WERI-Rb-1 (cell line): Measurements from ENCODE around the gene NF1.
"Not testable (repeated sequence)": the region's sequence is repeated elsewhere in the genome, so short reads cannot be mapped to it uniquely, and the experiment has no call there.

Experiments
- DNase-seq: peaks from one replicate; pipeline ENCODE4 v3.0.0-alpha.2; 2020
- H3K27ac ChIP-seq: fragments of 250-450 bp; sonication (Bioruptor Pico); 2 replicates; pipeline ENCODE4 v1.5.1; 2020; ENCODE audit warnings: mild to moderate bottlenecking, moderate library complexity
- H3K27me3 ChIP-seq: fragments of 250-450 bp; sonication (Bioruptor Pico); 2 replicates; pipeline ENCODE4 v1.5.1; 2021; ENCODE audit warnings: mild to moderate bottlenecking, low read depth, moderate library complexity; ENCODE audit not compliant: insufficient read depth, severe bottlenecking
- H3K36me3 ChIP-seq: fragments of 250-450 bp; sonication (Bioruptor Pico); 2 replicates; pipeline ENCODE4 v1.5.1; 2020; ENCODE audit warnings: mild to moderate bottlenecking, moderate library complexity
- H3K4me3 ChIP-seq: 2 replicates; pipeline ENCODE4 v1.5.1; 2011; ENCODE audit warnings: low read depth, mild to moderate bottlenecking, control low read depth, low read length
- H3K9me3 ChIP-seq: fragments of 250-450 bp; sonication (Bioruptor Pico); 2 replicates; pipeline ENCODE4 v1.5.1; 2021; ENCODE audit warnings: mild to moderate bottlenecking, moderate library complexity; ENCODE audit not compliant: severe bottlenecking
- TF ChIP-seq, protein P1 (sequence below): IDR thresholded peaks from 2 replicates; pipeline ENCODE4 v1.5.1; 2011; ENCODE audit warnings: low read depth, mild to moderate bottlenecking, control low read depth, inconsistent platforms, low read length

The NF1 gene

DNA sequence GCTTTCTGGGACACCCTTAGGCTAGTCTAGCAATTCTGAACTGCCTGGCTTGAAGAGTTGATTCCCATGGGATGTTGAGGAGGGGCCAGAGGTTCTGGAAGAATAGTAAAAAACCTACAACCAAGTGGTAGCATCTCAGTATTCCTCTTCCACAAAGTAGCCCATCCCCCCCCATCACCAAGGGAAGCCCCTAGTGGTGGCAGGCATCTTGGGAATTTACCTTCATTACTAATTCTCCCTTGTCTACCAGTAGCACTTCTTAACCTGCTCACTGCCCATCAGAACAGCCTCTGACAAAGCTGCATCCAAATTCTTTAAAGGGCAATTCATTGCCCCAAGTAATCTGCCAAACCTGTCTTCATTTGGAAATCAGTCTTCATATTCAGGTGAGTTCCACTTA, 283.9 kb downstream of the NF1 start:
- no peak overlapping the region for H3K27ac ChIP-seq
- H3K27me3 ChIP-seq = no peaks in the 10 kb centered on the region
- no peak for DNase-seq
- H3K36me3 ChIP-seq = peaks cover 13% of the 10 kb centered on the region
- no peaks in the 10 kb centered on the region for H3K9me3 ChIP-seq
- no peak overlapping the region for H3K4me3 ChIP-seq
- TF ChIP-seq, protein P1, sequence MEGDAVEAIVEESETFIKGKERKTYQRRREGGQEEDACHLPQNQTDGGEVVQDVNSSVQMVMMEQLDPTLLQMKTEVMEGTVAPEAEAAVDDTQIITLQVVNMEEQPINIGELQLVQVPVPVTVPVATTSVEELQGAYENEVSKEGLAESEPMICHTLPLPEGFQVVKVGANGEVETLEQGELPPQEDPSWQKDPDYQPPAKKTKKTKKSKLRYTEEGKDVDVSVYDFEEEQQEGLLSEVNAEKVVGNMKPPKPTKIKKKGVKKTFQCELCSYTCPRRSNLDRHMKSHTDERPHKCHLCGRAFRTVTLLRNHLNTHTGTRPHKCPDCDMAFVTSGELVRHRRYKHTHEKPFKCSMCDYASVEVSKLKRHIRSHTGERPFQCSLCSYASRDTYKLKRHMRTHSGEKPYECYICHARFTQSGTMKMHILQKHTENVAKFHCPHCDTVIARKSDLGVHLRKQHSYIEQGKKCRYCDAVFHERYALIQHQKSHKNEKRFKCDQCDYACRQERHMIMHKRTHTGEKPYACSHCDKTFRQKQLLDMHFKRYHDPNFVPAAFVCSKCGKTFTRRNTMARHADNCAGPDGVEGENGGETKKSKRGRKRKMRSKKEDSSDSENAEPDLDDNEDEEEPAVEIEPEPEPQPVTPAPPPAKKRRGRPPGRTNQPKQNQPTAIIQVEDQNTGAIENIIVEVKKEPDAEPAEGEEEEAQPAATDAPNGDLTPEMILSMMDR = peak; percentile 37

DNA sequence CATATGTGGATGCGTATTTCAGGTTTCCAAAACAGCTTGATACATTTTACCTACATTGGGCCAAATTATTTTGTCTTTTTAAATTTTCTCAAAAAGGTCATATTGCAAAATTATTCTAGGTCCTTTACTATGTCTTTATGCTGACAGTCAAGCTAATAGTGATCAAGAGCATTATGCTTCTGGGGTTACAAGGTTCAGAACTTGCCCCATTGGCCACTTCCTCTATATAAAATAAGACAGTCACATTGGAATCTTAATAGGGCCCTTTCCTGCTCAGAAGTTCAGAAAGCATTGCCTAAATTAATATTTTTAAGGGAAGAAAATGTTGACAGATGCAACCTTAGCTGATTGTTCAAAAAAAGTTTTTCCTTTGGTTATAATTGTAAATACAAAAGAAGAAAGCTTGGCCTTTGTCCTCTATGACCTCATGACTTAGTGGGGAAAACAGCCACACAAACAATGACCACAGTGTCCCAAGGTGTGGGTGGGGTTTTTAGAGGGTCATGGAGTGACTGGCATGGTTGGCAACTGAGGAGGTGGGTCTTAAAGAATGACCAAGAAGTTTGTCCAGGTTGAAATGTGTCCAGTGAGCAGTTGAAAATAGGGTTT, 284.9 kb downstream of the NF1 start:
- no peak for DNase-seq
- TF ChIP-seq, protein P1 = no peak
- H3K36me3 ChIP-seq = peaks cover 6% of the 10 kb centered on the region
- no peaks in the 10 kb centered on the region for H3K27me3 ChIP-seq
- no peaks in the 10 kb centered on the region for H3K9me3 ChIP-seq
- H3K27ac ChIP-seq = no peak overlapping the region
- H3K4me3 ChIP-seq = no peak overlapping the region

DNA sequence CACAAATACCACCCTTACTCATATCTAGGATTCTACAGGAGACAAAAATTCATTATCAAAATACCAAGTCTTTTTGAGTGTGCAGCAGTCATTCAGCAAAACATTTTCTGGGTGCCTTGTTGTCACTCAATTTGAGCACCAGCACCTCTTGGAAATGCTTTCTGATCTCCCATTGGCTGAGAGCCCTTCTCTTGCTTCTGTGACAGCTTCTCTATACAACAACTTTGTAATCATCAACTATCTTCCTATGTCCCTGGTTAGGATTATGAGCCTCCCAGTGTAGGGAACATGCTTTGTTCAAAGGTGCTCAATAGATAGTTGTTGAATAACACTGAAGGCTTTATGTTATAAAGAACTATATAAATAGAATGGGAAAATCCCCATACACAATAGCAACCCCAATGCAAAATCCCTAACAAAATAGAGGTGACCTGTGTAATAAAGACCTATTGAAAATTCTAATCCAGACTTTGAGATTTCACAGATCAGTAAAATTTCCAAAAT, 286.4 kb downstream of the NF1 start:
- Histone ChIP-seq H3K36me3 (no peaks in the 10 kb centered on the region; the same call in 1 of the 2 replicates), H3K4me3 (no peak overlapping the region), H3K27me3 (no peaks in the 10 kb centered on the region), H3K27ac (no peak overlapping the region), H3K9me3 (no peaks in the 10 kb centered on the region)
- DNase-seq = no peak
- TF ChIP-seq, protein P1 = no peak

DNA sequence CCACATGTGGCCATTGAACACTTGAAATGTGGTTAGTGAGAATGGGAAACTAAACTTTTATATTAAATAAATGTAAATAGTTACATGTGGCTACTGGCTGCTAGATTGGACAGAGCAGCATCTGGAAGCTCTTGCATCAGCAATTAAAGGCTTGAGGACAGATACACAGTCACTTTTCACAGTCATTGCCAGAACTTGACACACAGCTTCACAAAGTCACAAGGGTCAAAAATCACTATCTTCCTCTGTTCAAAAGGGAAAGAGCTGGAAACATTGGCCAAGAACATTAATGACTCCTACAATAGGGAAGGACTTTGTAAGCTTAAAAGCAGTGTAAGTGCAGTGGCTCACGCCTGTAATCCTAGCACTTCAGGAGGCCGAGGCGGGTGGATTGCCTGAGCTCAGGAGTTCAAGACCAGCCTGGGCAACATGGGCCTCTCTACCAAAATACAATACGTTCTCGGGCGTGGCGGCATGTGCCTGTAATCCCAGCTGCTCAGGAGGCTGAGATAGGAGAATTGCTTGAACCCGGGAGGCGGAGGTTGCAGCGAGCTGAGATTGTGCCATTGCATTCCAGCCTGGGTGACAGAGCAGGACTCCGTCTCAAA, 288.0 kb downstream of the NF1 start:
- H3K36me3 ChIP-seq, DNase-seq, H3K27ac ChIP-seq, H3K27me3 ChIP-seq, H3K4me3 ChIP-seq, H3K9me3 ChIP-seq: not testable (repeated sequence)

DNA sequence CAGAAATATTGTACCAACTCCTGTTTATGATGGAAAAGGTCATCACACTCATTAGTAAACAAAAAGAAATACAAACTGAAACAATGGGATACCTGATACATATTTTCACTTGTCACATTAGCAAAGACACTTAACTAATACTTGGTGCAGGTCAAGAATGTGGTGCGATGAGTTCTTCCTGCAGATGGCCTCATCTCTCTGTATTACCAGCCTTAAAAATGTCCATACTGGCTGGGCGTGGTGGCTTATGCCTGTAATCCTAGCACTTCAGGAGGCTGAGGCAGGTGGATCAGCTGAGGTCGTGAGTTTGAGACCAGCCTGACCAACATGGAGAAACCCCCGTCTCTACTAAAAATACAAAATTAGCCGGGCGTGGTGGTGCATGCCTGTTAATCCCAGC, 288.7 kb downstream of the NF1 start:
- not testable (repeated sequence) for H3K9me3 ChIP-seq, H3K27ac ChIP-seq, H3K36me3 ChIP-seq, H3K27me3 ChIP-seq, H3K4me3 ChIP-seq
- DNase-seq = peak; percentile 34

DNA sequence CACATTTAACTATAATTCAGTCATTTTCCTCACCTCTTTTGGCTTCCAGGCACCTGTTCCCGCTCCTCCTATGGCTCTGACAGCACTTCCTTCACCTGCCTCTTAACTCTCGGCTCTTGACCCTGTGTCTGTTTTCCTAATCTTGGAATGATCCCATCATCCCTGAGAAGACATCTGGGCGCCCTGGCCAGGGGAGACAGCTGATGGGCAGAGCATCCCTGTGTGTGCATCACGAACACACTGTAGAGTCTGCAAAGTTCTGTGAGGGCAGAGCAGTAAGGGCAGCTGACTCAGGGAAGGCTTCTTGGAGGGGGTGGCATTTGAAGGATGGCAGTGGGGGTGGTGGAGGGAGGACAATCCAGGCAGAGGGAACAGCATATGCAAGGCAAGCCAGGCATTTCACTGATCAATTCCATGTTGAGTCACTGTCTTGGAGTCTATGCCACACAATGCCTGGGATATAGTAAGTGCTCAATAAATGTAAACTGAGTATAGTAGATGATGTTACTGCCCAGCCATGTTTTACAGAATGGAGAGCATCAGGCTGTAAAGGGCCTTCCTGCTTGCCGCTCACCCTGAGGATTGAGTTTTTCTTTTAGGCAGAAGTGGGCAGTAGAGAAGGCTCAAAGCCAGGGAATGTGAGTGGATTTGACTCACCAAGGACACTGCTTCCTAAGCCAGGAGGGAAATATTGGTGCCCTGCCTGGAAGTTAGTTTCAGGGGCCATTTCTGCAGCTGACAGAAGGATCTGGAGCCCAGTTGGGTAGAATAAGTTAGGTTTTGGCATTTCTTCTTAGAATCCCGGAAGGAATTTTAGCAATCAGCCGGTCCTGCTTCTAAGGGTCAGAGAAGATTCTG, 290.9 kb downstream of the NF1 start:
- TF ChIP-seq, protein P1 = no peak
- no peaks in the 10 kb centered on the region for H3K27me3 ChIP-seq
- no peak overlapping the region for H3K27ac ChIP-seq
- no peak for DNase-seq
- H3K4me3 ChIP-seq = no peak overlapping the region
- H3K9me3 ChIP-seq = no peaks in the 10 kb centered on the region
- H3K36me3 ChIP-seq = no peaks in the 10 kb centered on the region
